Adipocyte (in vitro differentiated cells): ENCODE results near the gene UTF1.
"Not testable (repeated sequence)": the region's sequence is repeated elsewhere in the genome, so short reads cannot be mapped to it uniquely, and the experiment has no call there.

Source experiments
- DNase-seq: peaks from one replicate; pipeline ENCODE4 v3.0.0-alpha.2; 2015; ENCODE audit warnings: low read depth
- H3K27me3 ChIP-seq: replicated peaks from 2 replicates; pipeline ENCODE4 v1.7.0; 2013; ENCODE audit warnings: mild to moderate bottlenecking, low read length, moderate library complexity; ENCODE audit not compliant: control insufficient read depth, insufficient read depth
- H3K36me3 ChIP-seq: 2 replicates; pipeline ENCODE4 v1.7.0; 2013; ENCODE audit warnings: low read length, mild to moderate bottlenecking, moderate library complexity; ENCODE audit not compliant: control insufficient read depth, insufficient read depth, severe bottlenecking
- H3K4me1 ChIP-seq: 2 replicates; pipeline ENCODE4 v1.7.0; 2013; ENCODE audit warnings: mild to moderate bottlenecking, low read length, moderate library complexity; ENCODE audit not compliant: control insufficient read depth, insufficient read depth
- H3K4me3 ChIP-seq: 2 replicates; pipeline ENCODE4 v1.7.0; 2013; ENCODE audit warnings: mild to moderate bottlenecking, low read length, moderate library complexity
- H3K9ac ChIP-seq: 2 replicates; pipeline ENCODE4 v1.7.0; 2013; ENCODE audit warnings: mild to moderate bottlenecking, low read length, moderate library complexity
- H3K9me3 ChIP-seq: 2 replicates; pipeline ENCODE4 v1.7.0; 2013; ENCODE audit warnings: mild to moderate bottlenecking, low read length, moderate library complexity; ENCODE audit not compliant: control insufficient read depth

Gene UTF1

GRCh38 chr10:133221756-133222155 lies 8.3 kb upstream of the UTF1 start:
- not testable (repeated sequence) for DNase-seq, H3K9me3 ChIP-seq, H3K9ac ChIP-seq, H3K36me3 ChIP-seq, H3K4me1 ChIP-seq, H3K4me3 ChIP-seq
- H3K27me3 ChIP-seq = peaks cover 23% of the 10 kb centered on the region

- Histone ChIP-seq H3K4me3 (no peak overlapping the region), H3K27me3 (peaks cover 36% of the 10 kb centered on the region), H3K4me1 (no peaks in the 10 kb centered on the region), H3K9ac (no peak overlapping the region), H3K36me3 (no peaks in the 10 kb centered on the region), H3K9me3 (no peaks in the 10 kb centered on the region)
- DNase-seq = no peak
These were observed 5.9 kb upstream of the UTF1 start for GRCh38 chr10:133224076-133224475.

- H3K27me3 ChIP-seq = peaks cover 40% of the 10 kb centered on the region
- no peak overlapping the region for H3K4me3 ChIP-seq
- H3K9me3 ChIP-seq = no peaks in the 10 kb centered on the region
- no peak for DNase-seq
- no peak overlapping the region for H3K9ac ChIP-seq
- no peaks in the 10 kb centered on the region for H3K36me3 ChIP-seq
- H3K4me1 ChIP-seq = no peaks in the 10 kb centered on the region
These were observed 5.2 kb upstream of the UTF1 start for GRCh38 chr10:133224756-133225372.

GRCh38 chr10:133225707-133226191 lies 4.3 kb upstream of the UTF1 start:
- H3K4me3 ChIP-seq = no peak overlapping the region
- H3K9ac ChIP-seq = no peak overlapping the region
- H3K27me3 ChIP-seq = peaks cover 40% of the 10 kb centered on the region
- no peak for DNase-seq
- H3K36me3 ChIP-seq = no peaks in the 10 kb centered on the region
- H3K9me3 ChIP-seq = no peaks in the 10 kb centered on the region
- no peaks in the 10 kb centered on the region for H3K4me1 ChIP-seq

- H3K9me3 ChIP-seq = no peaks in the 10 kb centered on the region
- H3K4me1 ChIP-seq = no peaks in the 10 kb centered on the region
- H3K27me3 ChIP-seq = peaks cover 37% of the 10 kb centered on the region
- no peak for DNase-seq
- H3K4me3 ChIP-seq = no peak overlapping the region
- H3K36me3 ChIP-seq = no peaks in the 10 kb centered on the region
- H3K9ac ChIP-seq = no peak overlapping the region
These were observed 3.7 kb upstream of the UTF1 start for GRCh38 chr10:133226251-133226808.

GRCh38 chr10:133227256-133227655 lies 2.8 kb upstream of the UTF1 start:
- Histone ChIP-seq H3K36me3 (no peaks in the 10 kb centered on the region), H3K27me3 (peaks cover 44% of the 10 kb centered on the region), H3K9me3 (no peaks in the 10 kb centered on the region), H3K4me1 (no peaks in the 10 kb centered on the region), H3K4me3 (no peak overlapping the region), H3K9ac (no peak overlapping the region)
- DNase-seq = no peak

- Histone ChIP-seq H3K27me3 (peaks cover 45% of the 10 kb centered on the region), H3K4me1 (no peaks in the 10 kb centered on the region), H3K36me3 (no peaks in the 10 kb centered on the region), H3K9me3 (no peaks in the 10 kb centered on the region), H3K9ac (no peak overlapping the region), H3K4me3 (no peak overlapping the region)
- DNase-seq = peak; percentile 18
These were observed 563 bp upstream of the UTF1 start for GRCh38 chr10:133229265-133230043.

- Histone ChIP-seq H3K4me1 (no peaks in the 10 kb centered on the region), H3K27me3 (peaks cover 45% of the 10 kb centered on the region), H3K36me3 (no peaks in the 10 kb centered on the region), H3K9ac (no peak overlapping the region), H3K4me3 (no peak overlapping the region), H3K9me3 (no peaks in the 10 kb centered on the region)
- DNase-seq = peak; percentile 6
These were observed 574 bp downstream of the UTF1 start for GRCh38 chr10:133230387-133231195.

- Histone ChIP-seq H3K27me3 (peaks cover 40% of the 10 kb centered on the region), H3K4me1 (no peaks in the 10 kb centered on the region), H3K36me3 (no peaks in the 10 kb centered on the region), H3K9ac (no peak overlapping the region), H3K4me3 (no peak overlapping the region), H3K9me3 (no peaks in the 10 kb centered on the region)
- no peak for DNase-seq
These were observed 1.4 kb downstream of the UTF1 start for GRCh38 chr10:133231244-133231945.

- Histone ChIP-seq H3K4me3 (no peak overlapping the region), H3K36me3 (no peaks in the 10 kb centered on the region), H3K4me1 (no peaks in the 10 kb centered on the region), H3K9me3 (no peaks in the 10 kb centered on the region), H3K9ac (no peak overlapping the region), H3K27me3 (peaks cover 38% of the 10 kb centered on the region)
- no peak for DNase-seq
These were observed 2.0 kb downstream of the UTF1 start for GRCh38 chr10:133231946-133232574.
